IMR-90 (cell line): ENCODE measurements around the gene OCSTAMP. TPM values are rescaled to one million over a fixed set of nuclear protein-coding genes. Genes with fewer than 3 reads are reported as not detected.

ENCODE experiments used
- ATAC-seq: fragments of 200-7000 bp; cut with Tn5 transposase; 2 replicates; pipeline ENCODE4 v1.9.1; 2020; ENCODE audit warnings: low read depth, mild to moderate bottlenecking, moderate library complexity
- BruUV-seq: library from RNA; stranded (reverse); fragments of 400-500 nt; replicated peaks from 2 replicates; lab custom pipeline; 2021; lab: Mats Ljungman, UMichigan
- CTCF ChIA-PET: fragments of 300-600 bp; formaldehyde crosslinking; extraction: SDS; loops from one replicate; lab custom pipeline; 2021; ENCODE audit warnings: antibody characterized with exemption; lab: Yijun Ruan, JAX
- POLR2A ChIA-PET: fragments of 300-600 bp; sonication (Branson Sonifier 250); formaldehyde crosslinking; loops from one replicate; lab custom pipeline; 2022; ENCODE audit warnings: antibody characterized with exemption; ENCODE audit not compliant: unreplicated experiment; lab: Charles Lee
- DNase-seq: peaks from one replicate; pipeline ENCODE4 v3.0.0; 2013
- H2AFZ ChIP-seq: replicated peaks from 2 replicates; pipeline ENCODE3; 2013; ENCODE audit warnings: low read length, mild to moderate bottlenecking; ENCODE audit not compliant: poor library complexity
- H2AK5ac ChIP-seq: 2 replicates; pipeline ENCODE4 v1.6.1; 2013; ENCODE audit warnings: low read depth, low read length, inconsistent platforms
- H2AK9ac ChIP-seq: replicated peaks from 2 replicates; pipeline ENCODE3; 2013; ENCODE audit warnings: mild to moderate bottlenecking, low read depth, low read length, moderate library complexity; ENCODE audit not compliant: poor library complexity
- H2BK120ac ChIP-seq: 2 replicates; pipeline ENCODE4 v1.6.1; 2013; ENCODE audit warnings: low read depth, low read length, inconsistent platforms
- H2BK15ac ChIP-seq: 3 replicates; pipeline ENCODE4 v1.6.1; 2013; ENCODE audit warnings: low read depth, low read length, inconsistent platforms
- H2BK20ac ChIP-seq: 2 replicates; pipeline ENCODE4 v1.6.1; 2013; ENCODE audit warnings: low read depth, mild to moderate bottlenecking, inconsistent platforms, low read length, moderate library complexity
- H2BK5ac ChIP-seq: 2 replicates; pipeline ENCODE4 v1.6.1; 2013; ENCODE audit warnings: mild to moderate bottlenecking, low read depth, low read length, inconsistent platforms; ENCODE audit not compliant: poor library complexity, severe bottlenecking
- H3K14ac ChIP-seq: replicated peaks from 2 replicates; pipeline ENCODE4 v1.6.1; 2013; ENCODE audit warnings: low read depth, low read length, inconsistent platforms
- H3K18ac ChIP-seq: 2 replicates; pipeline ENCODE4 v1.6.1; 2013; ENCODE audit warnings: low read depth, low read length, control low read depth
- H3K23ac ChIP-seq: 2 replicates; pipeline ENCODE4 v1.6.1; 2013; ENCODE audit warnings: low read depth, low read length, inconsistent platforms
- H3K27ac ChIP-seq: 2 replicates; pipeline ENCODE4 v1.5.1; 2013; ENCODE audit warnings: mild to moderate bottlenecking, control low read depth, low read length; ENCODE audit not compliant: insufficient read depth
- H3K27me3 ChIP-seq: 2 replicates; pipeline ENCODE4 v1.6.1; 2013; ENCODE audit warnings: low read length; ENCODE audit not compliant: control insufficient read depth, insufficient read depth
- H3K36me3 ChIP-seq: 2 replicates; pipeline ENCODE4 v1.6.1; 2013; ENCODE audit warnings: low read length, mixed read lengths; ENCODE audit not compliant: control insufficient read depth, insufficient read depth
- H3K4ac ChIP-seq: 2 replicates; pipeline ENCODE4 v1.6.1; 2013; ENCODE audit warnings: low read depth, low read length, inconsistent platforms
- H3K4me1 ChIP-seq: 2 replicates; pipeline ENCODE4 v1.6.1; 2013; ENCODE audit warnings: low read length, mixed read lengths; ENCODE audit not compliant: control insufficient read depth, insufficient read depth
- H3K4me2 ChIP-seq: 2 replicates; pipeline ENCODE4 v1.6.1; 2013; ENCODE audit warnings: low read depth, mild to moderate bottlenecking, control low read depth, low read length, moderate library complexity
- H3K4me3 ChIP-seq: 2 replicates; pipeline ENCODE4 v1.5.1; 2013; ENCODE audit warnings: low read depth, mild to moderate bottlenecking, control low read depth, low read length, moderate library complexity; ENCODE audit not compliant: insufficient read depth
- H3K56ac ChIP-seq: 2 replicates; pipeline ENCODE4 v1.6.1; 2013; ENCODE audit warnings: low read length, inconsistent platforms; ENCODE audit not compliant: insufficient read depth; ENCODE audit errors: extremely low read depth
- H3K79me1 ChIP-seq, 2 experiments: 2 replicates each; pipeline ENCODE4 v1.6.1; 2013; ENCODE audit warnings: low read length in 2 of 2, inconsistent platforms in 1 of 2, low read depth in 1 of 2
- H3K9ac ChIP-seq: 2 replicates; pipeline ENCODE4 v1.6.1; 2013; ENCODE audit warnings: low read depth, low read length, control low read depth
- H3K9me1 ChIP-seq: 2 replicates; pipeline ENCODE4 v1.6.1; 2013; ENCODE audit warnings: low read length, inconsistent platforms; ENCODE audit not compliant: insufficient read depth
- H3K9me3 ChIP-seq: 2 replicates; pipeline ENCODE4 v1.6.1; 2013; ENCODE audit warnings: low read length; ENCODE audit not compliant: control insufficient read depth, insufficient read depth
- H4K20me1 ChIP-seq: 2 replicates; pipeline ENCODE4 v1.6.1; 2013; ENCODE audit warnings: low read length, inconsistent platforms; ENCODE audit not compliant: insufficient read depth
- H4K5ac ChIP-seq: 2 replicates; pipeline ENCODE4 v1.6.1; 2013; ENCODE audit warnings: mild to moderate bottlenecking, low read depth, low read length, control low read depth
- H4K8ac ChIP-seq, 2 experiments: 2 replicates each; pipeline ENCODE4 v1.6.1; 2013; ENCODE audit warnings: low read depth in 2 of 2, low read length in 2 of 2, control low read depth in 1 of 2, inconsistent platforms in 1 of 2
- H4K91ac ChIP-seq: 2 replicates; pipeline ENCODE4 v1.6.1; 2013; ENCODE audit warnings: low read depth, low read length, inconsistent platforms; ENCODE audit not compliant: insufficient read depth
- CEBPB ChIP-seq: IDR thresholded peaks from 2 replicates; pipeline ENCODE4 v1.6.1; 2012; ENCODE audit warnings: low read depth, low read length, improper control_type of control experiment
- RCOR1 ChIP-seq: IDR thresholded peaks from 2 replicates; pipeline ENCODE4 v1.6.1; 2012; ENCODE audit warnings: mild to moderate bottlenecking, low read length, improper control_type of control experiment; ENCODE audit not compliant: insufficient replicate concordance
- WGBS, 2 experiments: methylation state at CpG; one replicate each; pipeline versions ENCODE4 v1.1.5 to v1.1.7; 2013; ENCODE audit warnings: missing lambda C conversion rate in 2 of 2; ENCODE audit not compliant: insufficient read length in 1 of 2; ENCODE audit errors: extremely low coverage in 2 of 2; 5-methylcytosine and 5-hydroxymethylcytosine counted together
- dilution Hi-C: fragments of 300-500 bp; cut with HindIII; formaldehyde crosslinking; loops from one replicate; pipeline ENCODE4 v1.14.3; 2018; ENCODE audit warnings: low sequenced_read_pairs; ENCODE audit not compliant: unreplicated experiment
- in situ Hi-C: fragments of 300-500 bp; cut with MboI; formaldehyde crosslinking; loops from 3 replicates; pipeline ENCODE4 v1.14.3; 2019; ENCODE audit warnings: low sequenced_read_pairs, inconsistent platforms, mixed read lengths
- intact Hi-C: fragments of 100-400 bp; cut with micrococcal nuclease; formaldehyde crosslinking; loops from 2 replicates; pipeline ENCODE4 v1.10.0; 2022
- polyA plus RNA-seq, 3 experiments: library from polyadenylated mRNA; depleted of rRNA; stranded (reverse); fragments of >200 nt; gene quantifications; 2 replicates each; pipeline ENCODE4 v1.2.3, GENCODE V29; 2012; ENCODE audit warnings: low replicate concordance in 1 of 3
- total RNA-seq: library from RNA; depleted of rRNA; stranded (reverse); fragments of >200 nt; gene quantifications from 2 replicates; pipeline ENCODE4 v1.2.3, GENCODE V29; 2012

The OCSTAMP gene
- total and polyA plus RNA-seq, 2 of the 4 experiments (the other 2 are of a cell fraction), result not detected

- H3K9ac ChIP-seq, result no peak overlapping the region
- BruUV-seq, result no TSS peak
- no peak overlapping the region for H3K4ac ChIP-seq
- no peak overlapping the region for H2BK5ac ChIP-seq
- H3K14ac ChIP-seq, result no peak overlapping the region
- H2BK120ac ChIP-seq, result no peak overlapping the region
- no peak overlapping the region for H3K23ac ChIP-seq
- H3K56ac ChIP-seq, result no peak overlapping the region
- H3K4me2 ChIP-seq, result no peak overlapping the region
- no peaks in the 10 kb centered on the region for H3K4me1 ChIP-seq
- H4K91ac ChIP-seq, result no peak overlapping the region
- intact Hi-C loops, result no loop called here
- peaks cover 3% of the 10 kb centered on the region; the same call in 1 of the 2 replicates for H3K27me3 ChIP-seq
- no peak overlapping the region for H3K4me3 ChIP-seq
- dilution Hi-C loops, result no loop called here
- POLR2A ChIA-PET, result no interaction called here
- in situ Hi-C loops, result loop anchor here (5.0 kb wide), 1 partner anchor 158 kb away; no protein-coding TSS in a partner anchor
- no peaks in the 10 kb centered on the region for H3K79me1 ChIP-seq
- TF ChIP-seq CEBPB (peak; percentile 52), RCOR1 (no peak)
- H2AFZ ChIP-seq, result no peak overlapping the region
- H2BK20ac ChIP-seq, result no peak overlapping the region
- no peak overlapping the region for H3K18ac ChIP-seq
- CTCF ChIA-PET, result no interaction called here
- H3K9me1 ChIP-seq, result no peaks in the 10 kb centered on the region
- no CpG with 5 or more reads among the region's 2 CpGs for WGBS, 2 experiments
- no peaks in the 10 kb centered on the region for H4K20me1 ChIP-seq
- no peaks in the 10 kb centered on the region for H3K9me3 ChIP-seq
- H3K36me3 ChIP-seq, result no peaks in the 10 kb centered on the region
- H2AK5ac ChIP-seq, result no peak overlapping the region
- no peak overlapping the region for H4K8ac ChIP-seq
- H2BK15ac ChIP-seq, result no peak overlapping the region
- no peak overlapping the region for H3K27ac ChIP-seq
- H2AK9ac ChIP-seq, result no peak overlapping the region
- H4K5ac ChIP-seq, result no peak overlapping the region
- DNase-seq (peak; percentile 17), ATAC-seq (no peak)
These were observed 26.6 kb downstream of the OCSTAMP start for GRCh38 chr20:46523696-46524328.
